HCT116 (cell line): Measurements from ENCODE around the gene TNFRSF8.

Experiments
- CTCF ChIP-seq, 3 experiments: fragments of 200-600 bp in 1 of 3; sonication (generic) in 1 of 3; IDR thresholded peaks in 2 of 3; conservative IDR thresholded peaks in 1 of 3; 2 replicates each; pipeline ENCODE4 v1.5.1; 2012 to 2017; ENCODE audit warnings: low read depth in 2 of 3, low read length in 2 of 3, antibody characterized with exemption in 1 of 3, borderline replicate concordance in 1 of 3, control low read depth in 1 of 3, mild to moderate bottlenecking in 1 of 3, mixed read lengths in 1 of 3, mixed run types in 1 of 3, moderate library complexity in 1 of 3; ENCODE audit not compliant: insufficient read depth in 1 of 3
- EZH2 ChIP-seq: fragments of 200-600 bp; sonication (generic); IDR thresholded peaks from 2 replicates; pipeline ENCODE4 v1.6.1; 2017; ENCODE audit warnings: antibody characterized with exemption, mixed run types
- POLR2AphosphoS5 ChIP-seq: IDR thresholded peaks from 2 replicates; pipeline ENCODE4 v1.6.1; 2011; ENCODE audit warnings: mild to moderate bottlenecking, low read depth, low read length, moderate library complexity
- YY1 ChIP-seq: IDR thresholded peaks from 2 replicates; pipeline ENCODE4 v1.6.1; 2011; ENCODE audit warnings: low read length, low read depth, moderate library complexity, mild to moderate bottlenecking; ENCODE audit not compliant: insufficient replicate concordance; ENCODE audit errors: extremely low read depth

GRCh38 chr1:12102066-12102465, 39.0 kb downstream of the TNFRSF8 start:
- TF ChIP-seq YY1: no peak
- TF ChIP-seq EZH2: no peak
- no peak for TF ChIP-seq POLR2AphosphoS5
- no peak for TF ChIP-seq CTCF (IDR thresholded peaks at IDR 0.05 in 2 of 3, conservative IDR thresholded peaks at IDR 0.05 in 1 of 3; ENCODE audit: borderline replicate concordance in 1 of 3, insufficient read depth in 1 of 3, low read depth in 2 of 3, low read length in 2 of 3)
